Endothelial cell (in vitro differentiated cells): ENCODE results near the gene CKS1B. TPM values are rescaled to one million over a fixed set of nuclear protein-coding genes. Genes with fewer than 3 reads are reported as not detected.

Experiments used
- DNase-seq: peaks from one replicate; pipeline ENCODE4 v3.0.0; 2021; ENCODE audit warnings: low spot score
- H3K27ac Mint-ChIP-seq: one replicate; pipeline ENCODE4 v1.8.0; 2021; ENCODE audit warnings: mixed read lengths, inconsistent platforms; ENCODE audit not compliant: unreplicated experiment
- H3K27me3 Mint-ChIP-seq: one replicate; pipeline ENCODE4 v1.8.0; 2021; ENCODE audit warnings: mild to moderate bottlenecking, moderate library complexity, mixed read lengths, inconsistent platforms; ENCODE audit not compliant: unreplicated experiment
- H3K36me3 Mint-ChIP-seq: one replicate; pipeline ENCODE4 v1.8.0; 2021; ENCODE audit warnings: mild to moderate bottlenecking, low read depth, mixed read lengths, inconsistent platforms; ENCODE audit not compliant: unreplicated experiment
- H3K4me1 Mint-ChIP-seq: one replicate; pipeline ENCODE4 v1.8.0; 2021; ENCODE audit warnings: mild to moderate bottlenecking, mixed read lengths, inconsistent platforms; ENCODE audit not compliant: unreplicated experiment
- H3K4me3 Mint-ChIP-seq: one replicate; pipeline ENCODE4 v1.8.0; 2021; ENCODE audit warnings: mild to moderate bottlenecking, mixed read lengths, inconsistent platforms; ENCODE audit not compliant: unreplicated experiment
- H3K9me3 Mint-ChIP-seq: one replicate; pipeline ENCODE4 v1.8.0; 2021; ENCODE audit warnings: mixed read lengths, inconsistent platforms; ENCODE audit not compliant: unreplicated experiment
- total RNA-seq: library from RNA; stranded (reverse); fragmentation: NEBNext Ultra II Directional; extraction: Animal tissue kit (Norgen Biotek cat#: 25700); gene quantifications from one replicate; pipeline ENCODE4 v1.2.1, GENCODE V29; 2021; ENCODE audit not compliant: unreplicated experiment
- TF ChIP-seq, protein P1 (sequence below): fragments of 200-600 bp; sonication (generic); IDR thresholded peaks from one replicate; pipeline ENCODE4 v1.5.0; 2021; ENCODE audit warnings: antibody characterized with exemption; ENCODE audit not compliant: unreplicated experiment

The CKS1B gene
- total RNA-seq, 1 donor from 2014 or later = 48.3 TPM

GRCh38 chr1:155003766-155004351 is 29.4 kb downstream of the CKS1B start:
- peaks cover 11% of the 10 kb centered on the region for H3K27me3 Mint-ChIP-seq
- no peak for DNase-seq
- H3K4me1 Mint-ChIP-seq = peaks cover 33% of the 10 kb centered on the region
- no peaks in the 10 kb centered on the region for H3K9me3 Mint-ChIP-seq
- H3K36me3 Mint-ChIP-seq = peaks cover 4% of the 10 kb centered on the region
- H3K4me3 Mint-ChIP-seq = peak overlapping the region; percentile 97
- H3K27ac Mint-ChIP-seq = peak overlapping the region; percentile 77
- TF ChIP-seq, protein P1, sequence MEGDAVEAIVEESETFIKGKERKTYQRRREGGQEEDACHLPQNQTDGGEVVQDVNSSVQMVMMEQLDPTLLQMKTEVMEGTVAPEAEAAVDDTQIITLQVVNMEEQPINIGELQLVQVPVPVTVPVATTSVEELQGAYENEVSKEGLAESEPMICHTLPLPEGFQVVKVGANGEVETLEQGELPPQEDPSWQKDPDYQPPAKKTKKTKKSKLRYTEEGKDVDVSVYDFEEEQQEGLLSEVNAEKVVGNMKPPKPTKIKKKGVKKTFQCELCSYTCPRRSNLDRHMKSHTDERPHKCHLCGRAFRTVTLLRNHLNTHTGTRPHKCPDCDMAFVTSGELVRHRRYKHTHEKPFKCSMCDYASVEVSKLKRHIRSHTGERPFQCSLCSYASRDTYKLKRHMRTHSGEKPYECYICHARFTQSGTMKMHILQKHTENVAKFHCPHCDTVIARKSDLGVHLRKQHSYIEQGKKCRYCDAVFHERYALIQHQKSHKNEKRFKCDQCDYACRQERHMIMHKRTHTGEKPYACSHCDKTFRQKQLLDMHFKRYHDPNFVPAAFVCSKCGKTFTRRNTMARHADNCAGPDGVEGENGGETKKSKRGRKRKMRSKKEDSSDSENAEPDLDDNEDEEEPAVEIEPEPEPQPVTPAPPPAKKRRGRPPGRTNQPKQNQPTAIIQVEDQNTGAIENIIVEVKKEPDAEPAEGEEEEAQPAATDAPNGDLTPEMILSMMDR = no peak

GRCh38 chr1:155004352-155005075 is 30.0 kb downstream of the CKS1B start:
- TF ChIP-seq, protein P1 = no peak
- Mint-ChIP-seq H3K27me3 (peaks cover 8% of the 10 kb centered on the region), H3K4me1 (peaks cover 31% of the 10 kb centered on the region), H3K9me3 (no peaks in the 10 kb centered on the region), H3K27ac (peak overlapping the region; percentile 67), H3K36me3 (peaks cover 4% of the 10 kb centered on the region), H3K4me3 (peak overlapping the region; percentile 85)
- DNase-seq = no peak

DNA sequence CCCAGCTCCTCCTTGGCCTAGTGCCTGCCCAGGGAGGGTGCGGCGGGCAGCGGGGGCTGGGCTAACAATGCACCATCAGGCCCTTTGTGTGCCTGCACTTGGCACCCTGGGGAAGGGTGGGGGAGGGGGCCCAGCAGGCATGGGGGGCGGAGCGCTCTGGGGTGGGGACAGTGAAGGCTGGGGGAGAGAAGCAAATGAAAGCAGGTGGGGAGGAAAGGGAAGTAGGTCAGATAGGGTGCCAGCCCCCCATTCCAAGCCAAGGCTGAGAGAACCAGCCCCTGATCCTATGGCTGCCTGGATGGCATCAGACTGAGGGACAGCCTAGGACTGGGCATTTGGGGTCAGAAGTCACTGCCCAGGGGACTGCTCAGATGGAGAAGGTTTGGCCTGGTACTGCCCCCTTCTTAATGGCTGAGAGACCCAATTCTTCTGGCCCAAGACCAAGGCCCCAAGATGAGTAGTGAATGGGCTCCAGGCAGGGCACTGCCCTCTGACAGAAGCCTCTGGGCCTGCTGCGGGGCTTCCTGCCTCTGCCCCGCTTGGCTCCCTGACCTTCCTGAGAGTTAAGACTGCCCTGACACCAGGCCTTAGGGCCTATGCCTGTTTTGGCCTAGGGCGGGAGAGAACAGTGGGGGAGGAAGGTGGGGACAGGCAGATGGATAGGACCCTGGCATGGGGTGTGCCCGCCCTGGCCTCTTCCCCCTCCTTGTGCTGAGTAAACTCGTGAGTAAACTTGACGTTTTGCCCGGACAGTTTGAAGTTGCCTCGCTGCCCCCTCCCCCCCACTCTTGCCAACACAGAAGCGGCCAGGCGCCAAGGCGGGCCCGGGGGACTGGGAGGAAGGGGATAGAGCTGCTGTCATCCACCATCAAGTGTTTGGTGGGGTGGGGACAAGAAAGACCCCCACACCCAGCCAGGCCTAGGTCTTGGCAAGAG is 30.9 kb downstream of the CKS1B start:
- Mint-ChIP-seq H3K36me3 (peaks cover 4% of the 10 kb centered on the region), H3K9me3 (no peaks in the 10 kb centered on the region), H3K27me3 (peaks cover 6% of the 10 kb centered on the region), H3K27ac (no peak overlapping the region), H3K4me3 (peak overlapping the region; percentile 67), H3K4me1 (peaks cover 30% of the 10 kb centered on the region)
- no peak for DNase-seq
- TF ChIP-seq, protein P1 = no peak

DNA sequence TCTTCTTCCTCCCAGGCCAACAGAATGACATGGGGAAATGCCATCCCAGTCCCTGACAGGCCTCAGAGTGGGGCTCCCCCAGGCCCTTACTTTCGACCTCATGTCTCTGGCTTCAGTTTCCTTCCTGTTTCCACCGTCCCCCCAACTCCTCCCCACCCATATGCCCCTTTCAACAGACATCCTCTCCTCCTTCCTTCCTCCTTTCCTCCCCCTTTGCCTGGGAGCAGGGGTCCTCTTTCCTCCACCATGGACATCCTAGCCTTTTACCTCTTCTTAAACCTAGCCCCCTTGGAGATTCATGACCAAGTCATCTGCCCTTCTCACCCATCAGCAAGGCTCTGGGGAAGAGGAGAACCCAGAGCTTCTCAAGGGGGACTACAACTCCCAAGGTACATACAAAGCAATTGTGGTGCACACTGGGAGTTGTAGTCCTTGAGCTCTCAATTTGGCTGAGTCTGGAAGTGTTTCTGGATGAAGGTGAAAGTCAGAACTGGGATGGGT is 32.2 kb downstream of the CKS1B start:
- Mint-ChIP-seq H3K9me3 (no peaks in the 10 kb centered on the region), H3K27me3 (peaks cover 3% of the 10 kb centered on the region), H3K27ac (peak overlapping the region; percentile 61), H3K4me1 (peaks cover 30% of the 10 kb centered on the region), H3K36me3 (peaks cover 4% of the 10 kb centered on the region), H3K4me3 (peak overlapping the region; percentile 65)
- TF ChIP-seq, protein P1 = no peak
- DNase-seq = no peak
